Measurements from ENCODE around the gene EXOC6B.

The EXOC6B gene

GRCh38 chr2:72361042-72361441 is 464.8 kb downstream of the EXOC6B start:
- DNase-seq (ENCODE audit: low read depth): no peak

GRCh38 chr2:72350852-72351251 is 475.0 kb downstream of the EXOC6B start:
- DNase-seq (ENCODE audit: low read depth): no peak

- DNase-seq (ENCODE audit: low read depth): no peak
Observed at GRCh38 chr2:72349016-72349415, 476.8 kb downstream of the EXOC6B start.

GRCh38 chr2:72347081-72347480 is 478.8 kb downstream of the EXOC6B start:
- no peak for DNase-seq (ENCODE audit: low read depth)

- no peak for DNase-seq (ENCODE audit: low read depth)
Observed at GRCh38 chr2:72341639-72342038, 484.2 kb downstream of the EXOC6B start.

GRCh38 chr2:72340665-72341064 is 485.2 kb downstream of the EXOC6B start:
- no peak for DNase-seq (ENCODE audit: low read depth)

GRCh38 chr2:72338076-72338475 is 487.8 kb downstream of the EXOC6B start:
- no peak for DNase-seq (ENCODE audit: low read depth)

- DNase-seq (ENCODE audit: low read depth): no peak
Observed at GRCh38 chr2:72332720-72333119, 493.1 kb downstream of the EXOC6B start.

- DNase-seq (ENCODE audit: low read depth): no peak
Observed at GRCh38 chr2:72330652-72331051, 495.2 kb downstream of the EXOC6B start.

- DNase-seq (ENCODE audit: low read depth): no peak
Observed at GRCh38 chr2:72326759-72327158, 499.1 kb downstream of the EXOC6B start.

GRCh38 chr2:72325592-72326422 is 500.0 kb downstream of the EXOC6B start:
- no peak for DNase-seq (ENCODE audit: low read depth)

- DNase-seq (ENCODE audit: low read depth): no peak
Observed at GRCh38 chr2:72316774-72317173, 509.1 kb downstream of the EXOC6B start.

GRCh38 chr2:72300147-72300684 is 525.6 kb downstream of the EXOC6B start:
- DNase-seq (ENCODE audit: low read depth): no peak

- no peak for DNase-seq (ENCODE audit: low read depth)
Observed at GRCh38 chr2:72293620-72294019, 532.2 kb downstream of the EXOC6B start.

GRCh38 chr2:72292433-72292832 is 533.4 kb downstream of the EXOC6B start:
- DNase-seq (ENCODE audit: low read depth): no peak

- no peak for DNase-seq (ENCODE audit: low read depth)
Observed at GRCh38 chr2:72291059-72291458, 534.8 kb downstream of the EXOC6B start.

- no peak for DNase-seq (ENCODE audit: low read depth)
Observed at GRCh38 chr2:72289736-72290135, 536.1 kb downstream of the EXOC6B start.

GRCh38 chr2:72289283-72289682 is 536.5 kb downstream of the EXOC6B start:
- DNase-seq (ENCODE audit: low read depth): no peak

GRCh38 chr2:72278046-72278445 is 547.8 kb downstream of the EXOC6B start:
- no peak for DNase-seq (ENCODE audit: low read depth)

GRCh38 chr2:72276876-72277275 is 549.0 kb downstream of the EXOC6B start:
- no peak for DNase-seq (ENCODE audit: low read depth)

GRCh38 chr2:72276356-72276755 is 549.5 kb downstream of the EXOC6B start:
- DNase-seq (ENCODE audit: low read depth): no peak

GRCh38 chr2:72275084-72275483 is 550.7 kb downstream of the EXOC6B start:
- DNase-seq (ENCODE audit: low read depth): no peak

GRCh38 chr2:72274380-72274797 is 551.4 kb downstream of the EXOC6B start:
- DNase-seq (ENCODE audit: low read depth): no peak

- DNase-seq (ENCODE audit: low read depth): no peak
Observed at GRCh38 chr2:72273384-72273783, 552.4 kb downstream of the EXOC6B start.

Data from activated T-cell treated with anti-CD3 and anti-CD28 coated beads for 24 hours (primary cell).